PC-9 (cell line): ENCODE data around the gene TMEM139. TPM values are rescaled to one million over a fixed set of nuclear protein-coding genes. Genes with fewer than 3 reads are reported as not detected.

Experiments used
- BruUV-seq: library from RNA; stranded (reverse); fragments of 400-500 nt; replicated peaks from 2 replicates; lab custom pipeline; 2021; lab: Mats Ljungman, UMichigan
- CTCF ChIA-PET: fragments of 300-600 bp; sonication (Branson Sonifier 250); formaldehyde crosslinking; loops from one replicate; lab custom pipeline; 2022; ENCODE audit warnings: antibody characterized with exemption; lab: Charles Lee
- POLR2A ChIA-PET: fragments of 300-600 bp; sonication (Branson Sonifier 250); formaldehyde crosslinking; loops from one replicate; lab custom pipeline; 2022; ENCODE audit warnings: antibody characterized with exemption; ENCODE audit not compliant: unreplicated experiment; lab: Charles Lee
- DNase-seq, 2 experiments: peaks; one replicate each; pipeline versions ENCODE4 v3.0.0 to v3.0.0-alpha.2; 2015 to 2022; ENCODE audit warnings: mixed read lengths in 1 of 2
- H2AFZ ChIP-seq: fragments of 200-600 bp; sonication (generic); 2 replicates; pipeline ENCODE4 v1.8.1; 2017; ENCODE audit warnings: antibody characterized with exemption
- H3F3A ChIP-seq: fragments of 200-600 bp; sonication (generic); 2 replicates; pipeline ENCODE4 v1.8.1; 2017; ENCODE audit warnings: antibody characterized with exemption, mild to moderate bottlenecking, low read depth; ENCODE audit not compliant: insufficient read depth
- H3K27ac ChIP-seq: fragments of 200-600 bp; sonication (generic); 2 replicates; pipeline ENCODE4 v1.6.1; 2016; ENCODE audit warnings: mixed run types
- H3K27me3 ChIP-seq: fragments of 200-600 bp; sonication (generic); 2 replicates; pipeline ENCODE4 v1.6.1; 2016; ENCODE audit warnings: low read depth, mixed run types; ENCODE audit not compliant: insufficient read depth
- H3K36me3 ChIP-seq: fragments of 200-600 bp; sonication (generic); 2 replicates; pipeline ENCODE4 v1.6.1; 2016; ENCODE audit warnings: low read depth, mixed run types
- H3K4me1 ChIP-seq: fragments of 200-600 bp; sonication (generic); replicated peaks from 2 replicates; pipeline ENCODE4 v1.6.1; 2016; ENCODE audit warnings: mixed run types; ENCODE audit not compliant: insufficient read depth
- H3K4me2 ChIP-seq: fragments of 200-600 bp; sonication (generic); 2 replicates; pipeline ENCODE4 v1.6.1; 2017; ENCODE audit warnings: mixed run types
- H3K4me3 ChIP-seq: fragments of 200-600 bp; sonication (generic); 2 replicates; pipeline ENCODE4 v1.6.1; 2016; ENCODE audit warnings: mixed run types
- H3K79me2 ChIP-seq: fragments of 200-600 bp; sonication (generic); 2 replicates; pipeline ENCODE4 v1.6.1; 2017; ENCODE audit warnings: low read depth, mixed run types
- H3K9me2 ChIP-seq: fragments of 200-600 bp; sonication (generic); 2 replicates; pipeline ENCODE4 v1.8.1; 2017; ENCODE audit warnings: mild to moderate bottlenecking; ENCODE audit not compliant: insufficient read depth
- H3K9me3 ChIP-seq: fragments of 200-600 bp; sonication (generic); 2 replicates; pipeline ENCODE4 v1.8.1; 2016; ENCODE audit warnings: low read depth; ENCODE audit not compliant: insufficient read depth
- H4K20me1 ChIP-seq: fragments of 200-600 bp; sonication (generic); 2 replicates; pipeline ENCODE4 v1.8.1; 2017; ENCODE audit not compliant: insufficient read depth
- CTCF ChIP-seq: fragments of 200-600 bp; sonication (generic); conservative IDR thresholded peaks from 2 replicates; pipeline ENCODE4 v1.6.1; 2017; ENCODE audit warnings: mixed run types, antibody characterized with exemption, mild to moderate bottlenecking, moderate library complexity
- EZH2 ChIP-seq: fragments of 200-600 bp; sonication (generic); IDR thresholded peaks from 2 replicates; pipeline ENCODE4 v1.8.0; 2017; ENCODE audit warnings: antibody characterized with exemption, low read depth
- intact Hi-C: fragments of 100-400 bp; cut with micrococcal nuclease; formaldehyde crosslinking; loops from one replicate; pipeline ENCODE4 v1.10.0; 2022; ENCODE audit not compliant: unreplicated experiment
- total RNA-seq: library from RNA; stranded (reverse); gene quantifications from 2 replicates; pipeline ENCODE4 v1.2.3, GENCODE V29; 2021

TMEM139 gene
- total RNA-seq, 1 experiment from 2014 or later, result 131 TPM

GRCh38 chr7:143315776-143316175 lies 31.0 kb downstream of the TMEM139 start, which contains the start of gene CLCN1:
Gene CLCN1 (plus strand): TSS chr7:143316111. CDS start chr7:143316213, 102 bp downstream.
- ChIA-PET POLR2A (no interaction called here), CTCF (no interaction called here)
- no peak within 1 kb of the TSS for H3K4me3 ChIP-seq
- H3F3A ChIP-seq, result no peaks in the 10 kb centered on the region
- intact Hi-C loops, result no loop called here
- TF ChIP-seq CTCF (no peak), EZH2 (no peak)
- H2AFZ ChIP-seq, result no peak within 1 kb of the TSS
- H3K9me2 ChIP-seq, result no peaks in the 10 kb centered on the region
- DNase-seq, result no peak
- no peaks in the 10 kb centered on the region for H3K27me3 ChIP-seq
- no peak within 1 kb of the TSS for H3K27ac ChIP-seq
- BruUV-seq, result no TSS peak
- no peak within 1 kb of the TSS for H3K4me2 ChIP-seq
- no peaks in the 10 kb centered on the region for H3K9me3 ChIP-seq
- no peaks in the 10 kb centered on the region for H3K36me3 ChIP-seq
- H3K79me2 ChIP-seq, result no peaks in the 10 kb centered on the region
- no peaks in the 10 kb centered on the region; the same call in 1 of the 2 replicates for H3K4me1 ChIP-seq
- no peaks in the 10 kb centered on the region for H4K20me1 ChIP-seq

GRCh38 chr7:143316492-143316891 lies 31.7 kb downstream of the TMEM139 start:
- TF ChIP-seq CTCF, result no peak
- TF ChIP-seq EZH2, result no peak
- ChIA-PET POLR2A (no interaction called here), CTCF (no interaction called here)
- Histone ChIP-seq H3K9me3 (no peaks in the 10 kb centered on the region), H3K27me3 (no peaks in the 10 kb centered on the region), H3F3A (no peaks in the 10 kb centered on the region), H3K79me2 (no peaks in the 10 kb centered on the region), H3K36me3 (no peaks in the 10 kb centered on the region), H4K20me1 (no peaks in the 10 kb centered on the region), H3K4me3 (no peak overlapping the region), H3K4me1 (no peaks in the 10 kb centered on the region; the same call in 1 of the 2 replicates), H2AFZ (no peak overlapping the region), H3K27ac (no peak overlapping the region), H3K4me2 (no peak overlapping the region), H3K9me2 (no peaks in the 10 kb centered on the region)
- intact Hi-C loops, result no loop called here
- no TSS peak for BruUV-seq
- DNase-seq, result no peak

GRCh38 chr7:143318661-143319060 lies 33.9 kb downstream of the TMEM139 start:
- H2AFZ ChIP-seq, result no peak overlapping the region
- intact Hi-C loops, result no loop called here
- no peaks in the 10 kb centered on the region for H3K9me3 ChIP-seq
- no TSS peak for BruUV-seq
- CTCF ChIA-PET, result no interaction called here
- DNase-seq, result no peak
- H4K20me1 ChIP-seq, result no peaks in the 10 kb centered on the region
- H3K4me2 ChIP-seq, result no peak overlapping the region
- H3K27ac ChIP-seq, result no peak overlapping the region
- TF ChIP-seq CTCF, result no peak
- no peak for TF ChIP-seq EZH2
- H3K4me1 ChIP-seq, result no peaks in the 10 kb centered on the region; the same call in 1 of the 2 replicates
- H3K9me2 ChIP-seq, result no peaks in the 10 kb centered on the region
- H3F3A ChIP-seq, result no peaks in the 10 kb centered on the region
- no peaks in the 10 kb centered on the region for H3K27me3 ChIP-seq
- H3K79me2 ChIP-seq, result no peaks in the 10 kb centered on the region
- H3K4me3 ChIP-seq, result no peak overlapping the region
- POLR2A ChIA-PET, result no interaction called here
- no peaks in the 10 kb centered on the region for H3K36me3 ChIP-seq
